ENCODE results near the gene SEC22A.

Gene SEC22A

GRCh38 chr3:123271466-123272159 lies 69.9 kb downstream of the SEC22A start:
- no peak for DNase-seq

- no peak for DNase-seq
Observed at GRCh38 chr3:123272547-123272946, 70.8 kb downstream of the SEC22A start.

- no peak for DNase-seq
Observed at GRCh38 chr3:123275691-123276090, 73.9 kb downstream of the SEC22A start.

GRCh38 chr3:123276346-123277006 lies 74.7 kb downstream of the SEC22A start:
- DNase-seq, result no peak

- no peak for DNase-seq
Observed at GRCh38 chr3:123277106-123277505, 75.4 kb downstream of the SEC22A start.

GRCh38 chr3:123278446-123278845 lies 76.7 kb downstream of the SEC22A start:
- DNase-seq, result no peak

GRCh38 chr3:123279121-123279520 lies 77.4 kb downstream of the SEC22A start:
- no peak for DNase-seq

GRCh38 chr3:123281406-123281805 lies 79.7 kb downstream of the SEC22A start:
- no peak for DNase-seq

GRCh38 chr3:123281929-123282328 lies 80.2 kb downstream of the SEC22A start:
- DNase-seq, result no peak

GRCh38 chr3:123282461-123282860 lies 80.7 kb downstream of the SEC22A start:
- DNase-seq, result no peak

- no peak for DNase-seq
Observed at GRCh38 chr3:123283074-123283473, 81.3 kb downstream of the SEC22A start.

- DNase-seq, result no peak
Observed at GRCh38 chr3:123283657-123284398, 82.1 kb downstream of the SEC22A start.

- DNase-seq, result no peak
Observed at GRCh38 chr3:123284399-123285010, 82.8 kb downstream of the SEC22A start.

GRCh38 chr3:123285066-123285465 lies 83.3 kb downstream of the SEC22A start:
- no peak for DNase-seq

GRCh38 chr3:123285479-123285878 lies 83.7 kb downstream of the SEC22A start:
- no peak for DNase-seq

- no peak for DNase-seq
Observed at GRCh38 chr3:123285931-123286307, 84.2 kb downstream of the SEC22A start.

- DNase-seq, result no peak
Observed at GRCh38 chr3:123286308-123287023, 84.7 kb downstream of the SEC22A start.

GRCh38 chr3:123287051-123287961 lies 85.6 kb downstream of the SEC22A start:
- no peak for DNase-seq

GRCh38 chr3:123287962-123288302 lies 86.2 kb downstream of the SEC22A start:
- DNase-seq, result no peak

GRCh38 chr3:123289391-123290106 lies 87.8 kb downstream of the SEC22A start:
- DNase-seq, result no peak

Data from activated CD4-positive, alpha-beta T cell treated with anti-CD3 and anti-CD28 coated beads for 1 hour (primary cell).